Measurements from ENCODE around the gene OSBPL8. TPM values are rescaled to one million over a fixed set of nuclear protein-coding genes. Genes with fewer than 3 reads are reported as not detected.

Gene OSBPL8
- total and polyA plus RNA-seq, 9 of the 15 experiments (the other 6 are each of a cell fraction or from before 2014, with no cell fraction given) = 17.4 to 82.7 (median 42.8) TPM

- peak; percentile 14 for TF ChIP-seq GTF2B (IDR thresholded peaks at IDR 0.05; ENCODE audit: extremely low read depth, insufficient read length)
- no peak for TF ChIP-seq SRSF3 (IDR thresholded peaks at IDR 0.05; ENCODE audit: insufficient read depth, low read length)
- TF ChIP-seq XRCC3 (IDR thresholded peaks at IDR 0.05) = no peak
- TF ChIP-seq POLR3G (IDR thresholded peaks at IDR 0.05; ENCODE audit: extremely low read depth, insufficient read length, insufficient replicate concordance) = no peak
- no peak for TF ChIP-seq ZNF274 (IDR thresholded peaks at IDR 0.05; ENCODE audit: borderline replicate concordance, low read depth, low read length)
- no peak for TF ChIP-seq OTX1 (CRISPR knock-in tag; IDR thresholded peaks at IDR 0.05)
- TF ChIP-seq ZSCAN29 (IDR thresholded peaks at IDR 0.05) = no peak
- no peak for TF ChIP-seq FOXO4 (CRISPR knock-in tag; IDR thresholded peaks at IDR 0.05)
- no peak for TF ChIP-seq ETS2 (tag; IDR thresholded peaks at IDR 0.05; ENCODE audit: borderline replicate concordance, poor library complexity, severe bottlenecking)
- peak; percentile 41 to 62 (median 43) for TF ChIP-seq CTCF (IDR thresholded peaks at IDR 0.05 in 2 of 3, conservative IDR thresholded peaks at IDR 0.05 in 1 of 3; ENCODE audit: insufficient read depth in 2 of 3, low read depth in 1 of 3, low read length in 3 of 3)
- TF ChIP-seq MCM3 (IDR thresholded peaks at IDR 0.05) = no peak
- TF ChIP-seq ZEB2 (IDR thresholded peaks at IDR 0.05) = peak; percentile 58; the same call in 1 of the 2 replicates
- TF ChIP-seq ZNF212 (CRISPR knock-in tag; IDR thresholded peaks at IDR 0.05) = no peak
- 0 out of 2 replicates have a peak, but pooled peaks have one; percentile 32 for TF ChIP-seq CC2D1A (IDR thresholded peaks at IDR 0.05)
- TF ChIP-seq PATZ1 (CRISPR knock-in tag; IDR thresholded peaks at IDR 0.05; ENCODE audit: borderline replicate concordance) = no peak
Observed at GRCh38 chr12:76348079-76348901, 211.3 kb downstream of the OSBPL8 start, which contains the start of gene BBS10 (continued).
